ENCODE measurements around the gene KCNH8. TPM values are rescaled to one million over a fixed set of nuclear protein-coding genes. Genes with fewer than 3 reads are reported as not detected.

The KCNH8 gene
- total RNA-seq, 3 donors from 2014 or later = under 0.01 to 4.4 (median 1.3) TPM

- TF ChIP-seq POLR2AphosphoS5 (IDR thresholded peaks at IDR 0.05) (no peak), POLR2A (IDR thresholded peaks at IDR 0.05) (no peak), CTCF (IDR thresholded peaks at IDR 0.05) (no peak)
These were observed 377.8 kb downstream of the KCNH8 start for GRCh38 chr3:19526071-19526470.

GRCh38 chr3:19527746-19528145 lies 379.4 kb downstream of the KCNH8 start:
- intact Hi-C loops (cut with DNase I; ENCODE audit: low total_unique reads) = no loop called here
- no peaks in the 10 kb centered on the region for H3K27me3 ChIP-seq
- H3K4me3 ChIP-seq = no peak overlapping the region
- DNase-seq (ENCODE audit: low spot score in 2 of 2) = no peak
- H3K9me3 ChIP-seq = no peaks in the 10 kb centered on the region
- no peaks in the 10 kb centered on the region for H3K36me3 ChIP-seq
- no peak overlapping the region for H3K27ac ChIP-seq
- H3K4me1 ChIP-seq = no peaks in the 10 kb centered on the region
- TF ChIP-seq POLR2AphosphoS5 (IDR thresholded peaks at IDR 0.05) = no peak

More at GRCh38 chr3:19526071-19526470, 377.8 kb downstream of the KCNH8 start:
- H3K9me3 ChIP-seq = no peaks in the 10 kb centered on the region
- intact Hi-C loops (cut with DNase I; ENCODE audit: low total_unique reads) = no loop called here
- H3K27ac ChIP-seq = no peak overlapping the region
- no peak overlapping the region for H3K4me3 ChIP-seq
- no peaks in the 10 kb centered on the region for H3K4me1 ChIP-seq
- no peaks in the 10 kb centered on the region for H3K36me3 ChIP-seq
- H3K27me3 ChIP-seq = no peaks in the 10 kb centered on the region
- DNase-seq (ENCODE audit: low spot score in 2 of 2) = no peak

GRCh38 chr3:19531426-19531825 lies 383.1 kb downstream of the KCNH8 start:
- Histone ChIP-seq H3K27ac (no peak overlapping the region), H3K27me3 (no peaks in the 10 kb centered on the region), H3K36me3 (no peaks in the 10 kb centered on the region), H3K4me1 (no peaks in the 10 kb centered on the region), H3K4me3 (no peak overlapping the region), H3K9me3 (no peaks in the 10 kb centered on the region)
- no peak for DNase-seq (ENCODE audit: low spot score in 2 of 2)
- intact Hi-C loops (cut with DNase I; ENCODE audit: low total_unique reads) = no loop called here
- TF ChIP-seq CTCF (IDR thresholded peaks at IDR 0.05) = no peak
- no peak for TF ChIP-seq POLR2A (IDR thresholded peaks at IDR 0.05)
- TF ChIP-seq POLR2AphosphoS5 (IDR thresholded peaks at IDR 0.05) = no peak

- H3K27me3 ChIP-seq = no peaks in the 10 kb centered on the region
- no peak overlapping the region for H3K4me3 ChIP-seq
- intact Hi-C loops (cut with DNase I; ENCODE audit: low total_unique reads) = no loop called here
- no peaks in the 10 kb centered on the region for H3K36me3 ChIP-seq
- no peaks in the 10 kb centered on the region for H3K4me1 ChIP-seq
- H3K27ac ChIP-seq = no peak overlapping the region
- H3K9me3 ChIP-seq = no peaks in the 10 kb centered on the region
- no peak for DNase-seq (ENCODE audit: low spot score in 2 of 2)
- TF ChIP-seq POLR2A (IDR thresholded peaks at IDR 0.05) = no peak
- TF ChIP-seq POLR2AphosphoS5 (IDR thresholded peaks at IDR 0.05) = no peak
- no peak for TF ChIP-seq CTCF (IDR thresholded peaks at IDR 0.05)
These were observed 391.4 kb downstream of the KCNH8 start for GRCh38 chr3:19539518-19540392.

- Histone ChIP-seq H3K36me3 (no peaks in the 10 kb centered on the region), H3K4me1 (no peaks in the 10 kb centered on the region), H3K4me3 (no peak overlapping the region), H3K27ac (no peak overlapping the region), H3K9me3 (no peaks in the 10 kb centered on the region), H3K27me3 (no peaks in the 10 kb centered on the region)
- no peak for TF ChIP-seq POLR2A (IDR thresholded peaks at IDR 0.05)
- TF ChIP-seq POLR2AphosphoS5 (IDR thresholded peaks at IDR 0.05) = no peak
- TF ChIP-seq CTCF (IDR thresholded peaks at IDR 0.05) = no peak
- no peak for DNase-seq (ENCODE audit: low spot score in 2 of 2)
- intact Hi-C loops (cut with DNase I; ENCODE audit: low total_unique reads) = no loop called here
These were observed 392.2 kb downstream of the KCNH8 start for GRCh38 chr3:19540464-19540863.
